Tibial artery (tissue), 4 donors: ENCODE results near the gene USP3.
A peak's percentile ranks its signal among the peaks of the same experiment; 100 is the strongest.

Experiments
- DNase-seq, 2 donors: peaks; one replicate each; pipeline ENCODE4 v3.0.0-alpha.2; 2019
- H3K27ac ChIP-seq, 2 donors: fragments of 200-600 bp; sonication (generic) in 1 of 2; 1 replicate in 1 of 2; 2 replicates in 1 of 2; pipeline ENCODE4 v1.5.1; 2018 to 2019; ENCODE audit warnings: mild to moderate bottlenecking in 1 of 2
- H3K27me3 ChIP-seq, 2 donors: fragments of 200-600 bp; sonication (generic) in 1 of 2; one replicate each; pipeline versions ENCODE4 v1.5.1 to v1.6.0; 2016 to 2019
- H3K36me3 ChIP-seq, 3 donors: fragments of 200-600 bp; sonication (generic) in 2 of 3; one replicate each; pipeline ENCODE4 v1.5.1; 2016 to 2019; ENCODE audit warnings: mild to moderate bottlenecking in 2 of 3
- H3K4me1 ChIP-seq, 4 donors: fragments of 200-600 bp; sonication (generic) in 2 of 4; 1 replicate in 3 of 4; 2 replicates in 1 of 4; pipeline ENCODE4 v1.5.1; 2016 to 2019
- H3K4me3 ChIP-seq, 2 donors: fragments of 200-600 bp; sonication (generic) in 1 of 2; 1 replicate in 1 of 2; 2 replicates in 1 of 2; pipeline ENCODE4 v1.5.1; 2018 to 2019; ENCODE audit warnings: mild to moderate bottlenecking in 2 of 2
- H3K9me3 ChIP-seq, 3 donors: fragments of 200-600 bp; sonication (generic) in 1 of 3; one replicate each; pipeline ENCODE4 v1.5.1; 2016 to 2019
- intact Hi-C: fragments of 100-400 bp; cut with DNase I; formaldehyde crosslinking; loops from one replicate; pipeline ENCODE4 v1.15.0; 2023; ENCODE audit warnings: low total_unique reads
- TF ChIP-seq, protein P1 (sequence below), 2 experiments: fragments of 200-600 bp in 1 of 2; fragments of 450-650 bp in 1 of 2; IDR thresholded peaks; one replicate each; pipeline ENCODE4 v1.5.1; 2017 to 2019; ENCODE audit warnings: antibody characterized with exemption in 2 of 2, mild to moderate bottlenecking in 1 of 2, moderate library complexity in 1 of 2

The USP3 gene

DNA sequence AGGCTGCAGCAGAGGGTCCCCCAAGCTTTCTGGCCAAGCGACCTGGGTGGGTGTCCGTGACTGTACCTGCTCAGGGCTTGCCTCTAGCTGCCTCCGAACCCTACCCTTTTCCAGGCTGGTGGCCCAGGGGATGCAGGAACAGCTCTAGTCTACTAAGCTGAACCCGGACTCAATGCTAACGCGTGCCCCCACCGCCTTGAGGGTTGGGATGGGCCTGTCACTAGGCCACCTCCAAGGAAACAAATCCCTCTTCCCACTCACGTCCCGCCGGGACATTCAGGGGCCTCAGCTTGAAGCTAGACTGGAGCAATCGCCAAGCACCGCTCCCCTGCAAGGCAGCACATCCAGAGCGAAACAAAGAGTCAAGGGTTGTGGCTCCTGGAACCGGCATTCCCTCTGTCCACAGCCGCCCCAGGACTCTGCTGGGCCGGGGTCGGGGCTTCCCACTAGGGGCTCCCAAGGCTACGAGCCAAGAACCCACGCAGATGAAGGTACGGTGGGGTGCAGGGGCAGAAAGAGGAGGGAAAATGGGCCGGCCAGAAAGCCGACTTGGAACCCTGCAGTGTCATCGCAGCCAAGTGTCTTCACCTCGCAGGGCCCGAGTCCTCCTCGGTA is 95.7 kb downstream of the USP3 start:
- H3K27ac ChIP-seq = peak overlapping the region; percentile 85 to 89
- intact Hi-C loops = loop anchor here (2.0 to 10.0 kb wide), 3 partner anchors 111 to 465 kb away; no protein-coding TSS in a partner anchor
- peak; percentile 38 to 79 for DNase-seq
- H3K4me1 ChIP-seq = peaks cover 0 to 77% (median 50%) of the 10 kb centered on the region in 4 donors
- no peaks in the 10 kb centered on the region for H3K27me3 ChIP-seq
- peak overlapping the region; percentile 66 to 79 for H3K4me3 ChIP-seq
- H3K36me3 ChIP-seq = no peaks in the 10 kb centered on the region
- TF ChIP-seq, protein P1, sequence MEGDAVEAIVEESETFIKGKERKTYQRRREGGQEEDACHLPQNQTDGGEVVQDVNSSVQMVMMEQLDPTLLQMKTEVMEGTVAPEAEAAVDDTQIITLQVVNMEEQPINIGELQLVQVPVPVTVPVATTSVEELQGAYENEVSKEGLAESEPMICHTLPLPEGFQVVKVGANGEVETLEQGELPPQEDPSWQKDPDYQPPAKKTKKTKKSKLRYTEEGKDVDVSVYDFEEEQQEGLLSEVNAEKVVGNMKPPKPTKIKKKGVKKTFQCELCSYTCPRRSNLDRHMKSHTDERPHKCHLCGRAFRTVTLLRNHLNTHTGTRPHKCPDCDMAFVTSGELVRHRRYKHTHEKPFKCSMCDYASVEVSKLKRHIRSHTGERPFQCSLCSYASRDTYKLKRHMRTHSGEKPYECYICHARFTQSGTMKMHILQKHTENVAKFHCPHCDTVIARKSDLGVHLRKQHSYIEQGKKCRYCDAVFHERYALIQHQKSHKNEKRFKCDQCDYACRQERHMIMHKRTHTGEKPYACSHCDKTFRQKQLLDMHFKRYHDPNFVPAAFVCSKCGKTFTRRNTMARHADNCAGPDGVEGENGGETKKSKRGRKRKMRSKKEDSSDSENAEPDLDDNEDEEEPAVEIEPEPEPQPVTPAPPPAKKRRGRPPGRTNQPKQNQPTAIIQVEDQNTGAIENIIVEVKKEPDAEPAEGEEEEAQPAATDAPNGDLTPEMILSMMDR (IDR thresholded peaks at IDR 0.05) = no peak
- H3K9me3 ChIP-seq = no peaks in the 10 kb centered on the region

DNA sequence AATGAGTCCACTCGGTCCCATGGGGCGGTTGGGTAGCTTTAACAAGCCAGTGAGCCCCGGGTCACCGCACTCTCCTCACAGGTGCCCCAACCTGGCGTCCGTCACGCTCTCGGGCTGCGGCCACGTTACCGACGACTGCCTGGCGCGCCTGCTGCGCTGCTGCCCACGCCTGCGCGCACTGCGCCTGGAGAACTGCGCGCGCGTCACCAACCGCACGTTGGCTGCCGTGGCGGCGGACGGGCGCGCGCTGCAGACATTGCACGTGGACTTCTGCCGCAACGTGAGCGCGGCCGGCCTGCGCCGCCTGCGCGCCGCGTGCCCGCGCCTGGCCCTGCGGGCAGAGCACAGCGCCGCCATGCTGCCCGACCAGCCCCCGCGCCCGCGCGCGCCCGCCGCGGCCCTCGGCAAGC is 96.2 kb downstream of the USP3 start:
- Histone ChIP-seq H3K27me3 (no peaks in the 10 kb centered on the region), H3K4me3 (peak overlapping the region; percentile 66 to 79), H3K36me3 (peaks cover 0 to 4% (median 0%) of the 10 kb centered on the region in 3 donors), H3K27ac (peak overlapping the region; percentile 85 to 89), H3K4me1 (peaks cover 0 to 75% (median 45%) of the 10 kb centered on the region in 4 donors), H3K9me3 (no peaks in the 10 kb centered on the region)
- TF ChIP-seq, protein P1 (IDR thresholded peaks at IDR 0.05) = no peak
- intact Hi-C loops = loop anchor here (2.0 to 10.0 kb wide), 3 partner anchors 112 to 464 kb away; no protein-coding TSS in a partner anchor
- DNase-seq = peak; percentile 77 to 92

DNA sequence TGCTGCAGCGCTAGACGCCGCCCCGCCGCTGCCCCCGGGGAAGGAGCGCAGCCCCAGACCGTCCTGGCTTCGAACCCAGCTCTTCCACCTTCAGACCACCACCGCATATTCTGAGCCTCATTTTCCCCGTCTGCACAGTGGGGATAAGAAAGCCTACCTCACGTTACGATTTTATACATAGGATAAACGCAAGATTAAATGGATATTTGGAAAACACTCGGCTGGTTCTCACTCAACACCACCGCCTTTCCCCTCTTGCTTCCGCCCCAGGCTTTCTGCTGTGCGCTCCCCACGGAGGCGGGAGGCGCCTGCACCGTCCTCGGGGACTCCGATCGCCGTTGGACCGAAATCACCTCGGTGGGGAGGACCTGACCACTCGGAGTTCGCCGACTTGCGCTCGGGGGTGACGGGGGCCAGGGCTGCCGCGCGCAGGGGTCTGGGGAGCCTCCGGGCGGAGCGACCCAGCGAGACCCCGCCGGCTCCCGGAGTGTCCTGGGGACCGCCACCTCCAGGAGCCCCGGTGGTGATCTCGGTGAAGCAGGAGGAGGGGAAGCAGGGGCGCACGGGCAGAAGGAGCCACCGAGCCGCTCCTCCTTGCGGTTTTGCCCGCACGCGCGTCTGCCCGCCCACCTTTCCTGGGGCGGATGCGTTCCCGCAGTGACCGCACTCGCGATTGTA is 96.8 kb downstream of the USP3 start:
- peak overlapping the region; percentile 66 to 79 for H3K4me3 ChIP-seq
- no peaks in the 10 kb centered on the region for H3K9me3 ChIP-seq
- H3K4me1 ChIP-seq = peaks cover 0 to 75% (median 40%) of the 10 kb centered on the region in 4 donors
- intact Hi-C loops = loop anchor here (2.0 to 10.0 kb wide), 3 partner anchors 112 to 464 kb away; no protein-coding TSS in a partner anchor
- no peak for DNase-seq
- TF ChIP-seq, protein P1 (IDR thresholded peaks at IDR 0.05) = peak in 1 of 2 experiments; percentile 3
- H3K36me3 ChIP-seq = peaks cover 0 to 9% (median 0%) of the 10 kb centered on the region in 3 donors
- no peaks in the 10 kb centered on the region for H3K27me3 ChIP-seq
- peak overlapping the region; percentile 85 to 89 for H3K27ac ChIP-seq

DNA sequence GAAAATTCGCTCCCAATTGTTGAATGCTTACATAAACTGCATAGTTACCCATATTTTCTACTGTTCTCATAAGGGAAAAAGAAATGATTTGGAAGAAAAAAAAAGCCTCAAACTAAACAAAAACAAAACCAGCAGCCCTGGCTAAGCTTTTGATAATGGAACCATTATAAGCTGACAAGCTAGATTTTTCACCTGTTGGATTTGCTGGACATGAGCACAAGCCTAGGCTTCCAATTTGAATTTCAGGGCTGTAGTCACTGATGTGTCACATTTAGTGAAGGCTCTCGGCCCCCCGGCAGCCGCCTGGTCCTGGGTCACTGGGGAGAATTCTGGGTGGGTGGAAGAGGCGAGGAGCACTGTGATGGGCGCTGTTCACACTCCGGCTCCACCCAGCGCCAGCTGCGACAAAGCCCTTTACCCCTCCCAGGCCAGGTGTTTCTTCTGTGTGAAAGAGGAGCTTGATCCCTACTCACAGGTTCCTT is 97.4 kb downstream of the USP3 start:
- no peak for DNase-seq
- Histone ChIP-seq H3K9me3 (no peaks in the 10 kb centered on the region), H3K36me3 (peaks cover 0 to 15% (median 0%) of the 10 kb centered on the region in 3 donors), H3K27me3 (no peaks in the 10 kb centered on the region), H3K27ac (peak overlapping the region; percentile 85 to 89), H3K4me1 (peaks cover 0 to 71% (median 34%) of the 10 kb centered on the region in 4 donors), H3K4me3 (peak overlapping the region; percentile 66 to 79)
- TF ChIP-seq, protein P1 (IDR thresholded peaks at IDR 0.05) = no peak
- intact Hi-C loops = loop anchor here (2.0 to 10.0 kb wide), 3 partner anchors 113 to 463 kb away; no protein-coding TSS in a partner anchor

DNA sequence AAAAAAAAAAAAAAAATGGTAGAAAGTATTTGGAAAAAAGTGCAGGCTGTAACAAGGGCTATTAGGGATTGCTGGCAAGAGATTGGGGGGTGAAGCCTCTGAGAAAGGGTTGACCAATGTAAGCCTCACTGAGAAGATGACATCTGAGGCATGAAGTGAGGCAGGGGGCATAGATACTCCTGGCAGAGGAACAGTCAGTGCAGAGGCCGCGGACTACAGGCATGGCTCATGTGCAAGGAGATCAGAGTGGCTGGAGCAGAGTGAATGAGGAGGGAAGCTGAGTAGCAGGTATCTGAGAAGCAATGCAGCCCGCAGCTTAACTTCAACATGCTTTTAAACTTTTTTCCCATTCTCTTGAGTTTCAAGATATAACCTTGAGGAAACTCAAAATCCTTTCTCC is 98.2 kb downstream of the USP3 start:
- intact Hi-C loops = loop anchor here (10.0 kb wide), 2 partner anchors 308 to 462 kb away; no protein-coding TSS in a partner anchor
- no peak for DNase-seq
- no peaks in the 10 kb centered on the region for H3K9me3 ChIP-seq
- H3K36me3 ChIP-seq = peaks cover 0 to 23% (median 0%) of the 10 kb centered on the region in 3 donors
- H3K27ac ChIP-seq = peak overlapping the region in 1 of 2 donors; percentile 4
- H3K4me3 ChIP-seq = no peak overlapping the region
- TF ChIP-seq, protein P1 (IDR thresholded peaks at IDR 0.05) = no peak
- peaks cover 0 to 63% (median 25%) of the 10 kb centered on the region in 4 donors for H3K4me1 ChIP-seq
- no peaks in the 10 kb centered on the region for H3K27me3 ChIP-seq
